ENCODE measurements around the gene CADPS2. TPM values are rescaled to one million over a fixed set of nuclear protein-coding genes. Genes with fewer than 3 reads are reported as not detected.

The CADPS2 gene
- total RNA-seq, 2 donors from 2014 or later = 31.9 to 63.9 TPM

- ATAC-seq (no peak), DNase-seq (no peak)
These were observed 570.5 kb downstream of the CADPS2 start for GRCh38 chr7:122315507-122316466.

DNA sequence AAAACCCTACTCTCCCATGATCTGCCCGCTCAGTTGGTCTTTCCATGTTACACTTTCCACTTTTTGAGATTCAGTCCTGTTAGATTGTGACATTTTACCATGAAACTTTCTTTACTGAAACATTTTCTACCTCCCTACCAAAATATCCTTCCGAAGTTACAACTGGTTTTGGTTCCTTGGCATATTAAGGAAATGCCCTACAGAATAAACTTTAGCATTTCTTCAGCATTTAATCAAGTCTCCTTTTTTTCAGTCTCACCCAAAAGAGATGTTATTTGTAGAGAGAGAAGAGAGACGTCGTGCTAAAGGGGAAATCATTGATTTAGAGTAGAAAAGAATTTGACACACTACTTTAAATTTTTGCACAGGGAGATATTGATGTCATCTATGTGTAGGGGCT lies 572.0 kb downstream of the CADPS2 start:
- Histone ChIP-seq H3K9me3 (no peaks in the 10 kb centered on the region), H3K4me1 (peaks cover 33% of the 10 kb centered on the region), H3K4me3 (no peak overlapping the region), H3K27ac (no peak overlapping the region), H3K27me3 (peaks cover 0 to 34% of the 10 kb centered on the region in 2 donors), H3K36me3 (replicated peaks in 1 of 2; ENCODE audit: insufficient read depth in 1 of 2, low read depth in 2 of 2) (no peaks in the 10 kb centered on the region)
- TF ChIP-seq, protein P1, sequence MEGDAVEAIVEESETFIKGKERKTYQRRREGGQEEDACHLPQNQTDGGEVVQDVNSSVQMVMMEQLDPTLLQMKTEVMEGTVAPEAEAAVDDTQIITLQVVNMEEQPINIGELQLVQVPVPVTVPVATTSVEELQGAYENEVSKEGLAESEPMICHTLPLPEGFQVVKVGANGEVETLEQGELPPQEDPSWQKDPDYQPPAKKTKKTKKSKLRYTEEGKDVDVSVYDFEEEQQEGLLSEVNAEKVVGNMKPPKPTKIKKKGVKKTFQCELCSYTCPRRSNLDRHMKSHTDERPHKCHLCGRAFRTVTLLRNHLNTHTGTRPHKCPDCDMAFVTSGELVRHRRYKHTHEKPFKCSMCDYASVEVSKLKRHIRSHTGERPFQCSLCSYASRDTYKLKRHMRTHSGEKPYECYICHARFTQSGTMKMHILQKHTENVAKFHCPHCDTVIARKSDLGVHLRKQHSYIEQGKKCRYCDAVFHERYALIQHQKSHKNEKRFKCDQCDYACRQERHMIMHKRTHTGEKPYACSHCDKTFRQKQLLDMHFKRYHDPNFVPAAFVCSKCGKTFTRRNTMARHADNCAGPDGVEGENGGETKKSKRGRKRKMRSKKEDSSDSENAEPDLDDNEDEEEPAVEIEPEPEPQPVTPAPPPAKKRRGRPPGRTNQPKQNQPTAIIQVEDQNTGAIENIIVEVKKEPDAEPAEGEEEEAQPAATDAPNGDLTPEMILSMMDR (IDR thresholded peaks at IDR 0.05) = no peak
- no peak for TF ChIP-seq POLR2A (IDR thresholded peaks at IDR 0.05)
- 23 to 42% methylated on average over 4 of the region's 4 CpGs for WGBS, 2 donors
- DNase-seq = no peak
- intact Hi-C loops (cut with DNase I) = no loop called here
- ATAC-seq = no peak

More at GRCh38 chr7:122315507-122316466, 570.5 kb downstream of the CADPS2 start:
- Histone ChIP-seq H3K36me3 (replicated peaks in 1 of 2; ENCODE audit: insufficient read depth in 1 of 2, low read depth in 2 of 2) (no peaks in the 10 kb centered on the region), H3K4me1 (peaks cover 28% of the 10 kb centered on the region), H3K27me3 (peaks cover 0 to 22% of the 10 kb centered on the region in 2 donors), H3K4me3 (no peak overlapping the region), H3K27ac (no peak overlapping the region), H3K9me3 (no peaks in the 10 kb centered on the region)
- 11 to 15% methylated on average over 21 to 25 of the region's 25 CpGs for WGBS, 2 donors
- intact Hi-C loops (cut with DNase I) = no loop called here
- TF ChIP-seq, protein P1 (IDR thresholded peaks at IDR 0.05) = no peak
- no peak for TF ChIP-seq POLR2A (IDR thresholded peaks at IDR 0.05)

- Histone ChIP-seq H3K4me3 (no peak overlapping the region), H3K36me3 (replicated peaks in 1 of 2; ENCODE audit: insufficient read depth in 1 of 2, low read depth in 2 of 2) (no peaks in the 10 kb centered on the region), H3K9me3 (peaks cover 0 to 1% (median 0%) of the 10 kb centered on the region in 3 donors), H3K27ac (no peak overlapping the region), H3K27me3 (peaks cover 0 to 47% of the 10 kb centered on the region in 2 donors), H3K4me1 (peaks cover 33% of the 10 kb centered on the region)
- DNase-seq (no peak), ATAC-seq (no peak)
- TF ChIP-seq POLR2A (IDR thresholded peaks at IDR 0.05) = no peak
- TF ChIP-seq, protein P1 (IDR thresholded peaks at IDR 0.05) = no peak
- intact Hi-C loops (cut with DNase I) = no loop called here
- 44 to 53% methylated on average over 3 of the region's 3 CpGs for WGBS, 2 donors
These were observed 573.5 kb downstream of the CADPS2 start for GRCh38 chr7:122312789-122313188.

DNA sequence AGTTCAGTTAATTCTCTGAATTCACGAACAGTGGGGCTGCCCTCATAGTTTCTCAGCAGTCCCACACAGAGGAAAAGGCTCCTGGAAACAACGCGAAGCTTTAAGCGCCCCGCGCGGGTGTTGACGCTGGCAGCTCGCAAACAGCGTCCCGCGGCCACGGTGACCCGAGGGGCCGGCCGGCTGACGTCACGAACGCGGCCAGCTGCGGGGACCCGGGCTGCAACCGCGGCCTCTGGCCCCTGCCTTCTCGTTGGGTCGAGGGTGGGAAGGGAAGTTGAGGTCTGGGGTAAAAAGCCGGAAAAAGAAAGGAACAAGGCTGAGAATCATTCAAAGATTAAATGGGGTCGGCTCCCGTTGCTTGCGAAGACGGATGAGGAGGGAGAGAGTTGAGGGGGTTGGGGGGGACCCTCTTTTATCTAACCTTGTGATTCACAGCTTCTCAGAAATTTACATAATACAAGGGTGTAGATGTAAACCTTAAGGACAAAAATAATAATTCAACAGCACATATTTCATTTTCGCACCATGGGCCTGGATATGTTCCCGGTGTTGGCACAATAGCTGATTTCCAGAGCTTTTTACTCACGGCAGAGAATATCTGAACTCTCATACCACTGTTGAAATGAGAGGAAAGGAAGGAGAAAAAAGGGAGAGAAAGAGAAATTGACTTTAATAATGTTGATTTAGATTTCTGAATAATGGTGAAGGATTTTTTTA lies 574.4 kb downstream of the CADPS2 start:
- H3K4me1 ChIP-seq = peaks cover 30% of the 10 kb centered on the region
- no peak overlapping the region for H3K27ac ChIP-seq
- no peak for TF ChIP-seq POLR2A (IDR thresholded peaks at IDR 0.05)
- TF ChIP-seq, protein P1 (IDR thresholded peaks at IDR 0.05) = no peak
- WGBS, 2 donors = 13% methylated on average over 34 of the region's 34 CpGs
- intact Hi-C loops (cut with DNase I) = no loop called here
- H3K36me3 ChIP-seq (replicated peaks in 1 of 2; ENCODE audit: insufficient read depth in 1 of 2, low read depth in 2 of 2) = no peaks in the 10 kb centered on the region
- DNase-seq (peak in 1 of 4 donors; percentile 11), ATAC-seq (no peak)
- H3K9me3 ChIP-seq = peaks cover 0 to 5% (median 0%) of the 10 kb centered on the region in 3 donors
- no peak overlapping the region for H3K4me3 ChIP-seq
- H3K27me3 ChIP-seq = peaks cover 0 to 53% of the 10 kb centered on the region in 2 donors

Measured in body of pancreas (tissue), 4 donors.